CD4-positive, alpha-beta T cell treated with Interferon gamma for 1 hour (primary cell): ENCODE measurements around the gene PLCG2.

Source experiments
- DNase-seq: peaks from one replicate; pipeline ENCODE4 v3.0.0-alpha.2; 2020

Gene PLCG2

DNA sequence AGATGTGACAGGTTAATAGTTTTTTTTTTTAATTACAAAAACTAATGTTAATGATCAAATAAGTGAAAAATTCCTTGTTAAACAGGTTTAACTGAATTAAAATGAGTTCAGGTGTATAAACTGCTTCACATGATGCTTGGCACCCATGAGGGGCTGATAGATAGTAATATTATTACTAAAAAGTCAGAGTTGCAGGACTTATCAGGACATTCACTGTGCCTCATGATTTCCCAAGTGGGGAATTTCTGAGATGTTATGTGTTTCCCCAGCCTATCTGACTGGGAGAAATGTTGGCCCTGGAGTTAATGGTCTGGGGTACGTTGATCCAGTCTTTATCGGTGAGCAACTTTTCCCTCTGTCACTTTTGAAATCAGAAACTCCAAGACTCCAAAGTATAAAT lies 102.1 kb downstream of the PLCG2 start:
- no peak for DNase-seq

- DNase-seq = no peak
Measured at GRCh38 chr16:81882559-81882958, 103.5 kb downstream of the PLCG2 start.

DNA sequence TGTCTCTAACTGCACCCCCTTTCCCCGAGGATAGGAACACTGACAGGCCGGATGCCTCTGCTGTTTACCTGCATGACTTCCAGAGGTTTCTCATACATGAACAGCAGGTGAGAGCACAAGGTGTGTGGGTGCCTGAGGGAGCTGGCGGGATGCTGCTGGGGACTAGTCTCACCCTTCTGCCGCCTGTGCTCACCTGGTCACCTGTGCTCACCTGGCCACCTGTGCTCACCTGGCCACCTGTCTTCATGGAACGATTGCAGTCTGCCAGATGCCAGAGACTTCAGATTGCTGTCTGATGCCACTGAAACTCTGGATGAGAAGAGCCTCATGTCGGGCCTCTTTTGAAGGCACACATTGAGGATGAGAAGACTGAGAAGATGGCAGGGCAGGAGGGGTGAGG lies 104.1 kb downstream of the PLCG2 start:
- DNase-seq = no peak

- no peak for DNase-seq
Measured at GRCh38 chr16:81885976-81886586, 107.0 kb downstream of the PLCG2 start.

- no peak for DNase-seq
Measured at GRCh38 chr16:81888520-81889394, 109.7 kb downstream of the PLCG2 start.

DNA sequence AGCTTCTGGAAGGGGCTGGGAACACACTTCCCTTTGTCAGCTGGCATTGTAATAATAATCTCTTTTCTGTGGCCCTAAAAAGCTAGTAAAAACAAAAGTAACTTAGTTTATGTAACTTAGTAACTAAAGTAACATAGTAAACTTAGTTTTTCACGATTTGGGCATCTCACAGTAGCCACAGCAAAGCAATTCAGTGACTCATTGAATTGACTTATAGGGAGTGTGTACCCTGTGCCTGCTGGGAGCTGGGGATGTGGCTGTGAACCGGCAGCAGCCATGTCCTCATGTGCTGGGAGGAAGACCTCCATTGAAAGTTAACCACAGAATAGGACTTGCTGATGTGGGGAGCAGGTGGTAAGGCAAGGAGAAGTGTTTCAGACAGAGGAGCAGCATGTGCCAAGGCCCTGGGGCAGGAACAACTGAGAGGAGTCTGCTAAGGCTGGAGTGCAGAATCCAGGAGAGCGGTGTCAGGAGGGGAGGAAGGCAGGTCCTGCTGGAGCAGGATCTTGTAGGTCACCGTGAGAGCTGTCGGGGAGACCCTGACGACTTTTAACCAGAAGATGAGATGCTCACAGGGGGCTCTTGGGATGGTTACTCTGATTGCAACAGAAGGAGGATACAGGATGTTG lies 112.8 kb downstream of the PLCG2 start:
- no peak for DNase-seq

DNA sequence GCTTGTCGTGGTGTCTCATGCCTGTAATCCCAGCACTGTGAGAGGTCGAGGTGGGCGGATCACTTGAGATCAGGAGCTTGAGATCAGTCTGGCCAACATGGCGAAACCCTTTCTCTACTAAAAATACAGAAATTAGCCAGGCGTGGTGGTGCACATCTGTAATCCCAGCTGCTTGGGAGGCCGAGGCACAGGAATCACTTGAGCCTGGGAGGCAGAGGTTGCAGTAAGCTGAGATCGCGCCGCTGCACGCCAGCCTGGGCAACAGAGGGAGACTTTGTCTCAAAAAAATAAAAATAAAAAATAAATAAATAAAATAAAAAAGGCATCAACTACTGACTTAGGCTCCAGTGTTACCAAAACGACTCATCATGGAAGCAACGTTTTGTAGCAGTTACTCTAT lies 115.5 kb downstream of the PLCG2 start:
- no peak for DNase-seq

GRCh38 chr16:81896902-81897301 lies 117.8 kb downstream of the PLCG2 start:
- no peak for DNase-seq

- DNase-seq = no peak
Measured at GRCh38 chr16:81899601-81900000, 120.5 kb downstream of the PLCG2 start.

DNA sequence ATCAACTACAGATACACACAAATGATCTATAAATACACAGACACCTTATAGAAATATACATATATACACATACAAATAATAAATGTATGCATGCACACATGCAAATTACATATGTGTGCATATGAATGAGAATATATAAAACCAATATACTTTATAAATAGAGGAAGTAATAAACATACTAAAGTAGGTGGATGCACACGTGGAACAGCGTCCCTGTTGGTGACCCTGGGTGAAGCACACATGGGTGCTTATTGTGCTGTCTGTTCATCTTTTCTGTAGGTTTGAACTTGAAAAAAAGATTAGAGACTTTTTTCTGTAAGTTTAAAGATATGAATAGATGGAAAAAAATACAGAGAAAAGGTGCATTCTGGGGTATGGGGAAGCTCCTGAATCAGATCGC lies 120.9 kb downstream of the PLCG2 start:
- DNase-seq = no peak

- no peak for DNase-seq
Measured at GRCh38 chr16:81900456-81900855, 121.4 kb downstream of the PLCG2 start.

- DNase-seq = no peak
Measured at GRCh38 chr16:81901484-81901883, 122.4 kb downstream of the PLCG2 start.

DNA sequence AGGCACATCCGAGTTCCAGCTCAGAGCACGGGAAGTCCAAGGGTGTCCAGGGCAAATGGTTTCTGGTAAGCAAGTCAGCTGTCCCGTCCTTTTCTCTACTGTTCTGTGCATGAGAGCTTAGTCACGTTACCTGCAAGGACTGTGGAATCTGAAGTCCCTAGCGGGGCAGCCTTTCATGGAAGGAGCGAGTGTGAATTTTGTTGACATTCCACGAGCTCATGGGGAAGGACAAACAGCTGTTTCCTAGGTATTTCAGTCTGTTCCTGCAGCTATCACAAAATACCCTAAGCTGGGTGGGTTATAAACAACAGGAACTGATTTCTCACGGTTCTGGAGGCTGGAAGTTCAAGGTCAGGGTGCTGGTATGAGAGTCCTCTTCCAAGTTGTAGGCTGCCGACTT lies 122.9 kb downstream of the PLCG2 start:
- DNase-seq = no peak

DNA sequence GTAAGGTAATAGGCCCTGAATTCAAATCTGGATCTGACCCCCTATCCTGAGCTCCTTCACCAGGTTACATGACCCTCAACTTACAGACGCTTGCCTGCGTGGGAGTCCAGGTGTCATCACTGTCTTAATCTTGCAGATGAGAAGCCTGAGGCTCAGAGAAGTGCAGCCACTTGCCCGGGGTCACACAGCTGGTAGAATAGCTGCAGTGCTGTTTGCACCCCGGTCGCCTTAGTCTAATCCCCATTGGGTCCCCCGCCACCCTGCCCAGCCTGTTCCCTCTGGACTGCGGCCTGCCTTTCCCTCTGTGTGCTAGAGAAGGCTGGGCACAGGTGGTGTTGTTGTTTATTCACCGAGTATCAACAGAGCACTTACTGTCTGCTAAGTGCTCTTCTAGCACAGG lies 125.2 kb downstream of the PLCG2 start:
- no peak for DNase-seq

DNA sequence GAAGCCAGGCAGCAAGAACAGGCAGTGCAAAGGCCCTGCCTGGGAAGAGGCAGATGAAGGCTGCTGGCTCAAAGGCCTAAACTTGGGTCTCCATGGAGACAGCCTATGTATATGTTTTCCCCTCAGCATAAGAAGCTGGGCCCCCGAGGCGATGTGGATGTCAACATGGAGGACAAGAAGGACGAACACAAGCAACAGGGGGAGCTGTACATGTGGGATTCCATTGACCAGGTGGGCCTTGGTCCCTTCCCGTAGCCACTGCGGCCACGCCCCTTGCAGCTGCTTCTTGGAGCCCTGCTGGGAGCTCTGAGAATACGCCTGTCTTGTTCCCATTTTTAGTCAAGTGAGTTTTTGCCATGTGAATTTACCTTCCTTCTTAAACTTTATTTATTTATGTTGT lies 126.2 kb downstream of the PLCG2 start:
- no peak for DNase-seq

DNA sequence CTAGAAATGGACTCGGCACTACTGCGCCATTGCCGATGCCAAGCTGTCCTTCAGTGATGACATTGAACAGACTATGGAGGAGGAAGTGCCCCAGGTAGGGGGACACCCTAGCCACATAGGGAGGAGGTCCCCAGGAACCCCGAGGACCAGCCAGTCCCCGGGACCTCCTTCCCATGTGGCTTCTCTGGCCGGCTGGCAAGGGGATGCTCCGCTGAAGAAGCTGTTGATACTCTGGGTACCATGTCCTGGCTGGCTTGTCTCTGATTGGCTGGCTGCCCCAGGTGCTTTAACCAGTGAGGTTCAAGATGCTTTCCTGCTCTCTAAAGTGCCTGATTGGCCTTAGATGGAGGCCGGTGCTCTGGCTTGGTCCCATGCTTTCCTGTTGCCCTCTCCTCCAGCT lies 128.6 kb downstream of the PLCG2 start:
- no peak for DNase-seq

DNA sequence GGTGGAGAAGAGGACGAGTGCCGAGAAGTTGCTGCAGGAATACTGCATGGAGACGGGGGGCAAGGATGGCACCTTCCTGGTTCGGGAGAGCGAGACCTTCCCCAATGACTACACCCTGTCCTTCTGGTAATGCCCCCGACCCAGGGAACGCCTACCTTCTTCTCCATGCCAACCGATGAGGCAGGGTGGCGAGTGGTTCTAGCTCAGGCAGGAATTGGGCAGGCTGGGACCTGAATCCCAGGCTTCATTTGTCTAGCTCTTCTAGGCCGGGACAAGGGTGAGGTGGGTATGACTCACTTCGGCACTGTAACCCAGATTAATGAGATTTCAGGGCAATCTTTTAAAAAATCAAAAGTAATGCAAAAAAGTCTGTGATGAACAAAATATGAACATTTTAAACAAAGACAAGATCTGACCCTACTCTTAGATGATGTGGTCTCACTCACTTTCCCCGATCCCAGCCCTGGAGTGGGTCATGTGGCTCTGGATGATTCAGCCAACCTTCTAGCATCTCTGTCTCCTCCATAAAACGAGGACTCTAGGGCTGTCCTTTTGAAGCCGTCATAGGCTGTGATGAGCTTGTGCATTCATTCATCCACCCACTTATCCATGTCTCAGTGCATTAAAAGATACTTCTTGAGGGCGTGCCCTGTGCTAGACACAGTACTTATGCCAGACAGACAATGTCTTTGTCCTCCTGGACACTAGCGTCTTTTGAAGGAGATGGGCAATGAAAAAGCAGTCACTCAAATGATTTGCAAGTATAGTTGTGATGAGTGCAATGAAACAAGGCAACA lies 129.6 kb downstream of the PLCG2 start:
- no peak for DNase-seq

GRCh38 chr16:81910366-81910885 lies 131.3 kb downstream of the PLCG2 start:
- no peak for DNase-seq

DNA sequence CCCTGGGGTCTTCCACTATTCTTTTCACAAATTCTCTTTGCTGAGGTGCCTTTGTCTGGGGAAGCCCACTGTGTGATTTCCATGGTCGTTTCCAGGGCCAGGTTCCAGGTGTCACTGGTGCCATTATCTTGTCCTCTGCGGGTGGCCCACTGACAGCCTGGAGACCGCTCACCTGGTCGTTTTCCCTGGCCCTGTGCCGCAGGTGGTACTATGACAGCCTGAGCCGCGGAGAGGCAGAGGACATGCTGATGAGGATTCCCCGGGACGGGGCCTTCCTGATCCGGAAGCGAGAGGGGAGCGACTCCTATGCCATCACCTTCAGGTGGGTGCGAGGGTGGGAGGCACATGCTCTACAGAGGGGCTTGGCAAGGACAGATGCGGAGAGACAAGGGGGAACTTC lies 133.3 kb downstream of the PLCG2 start:
- DNase-seq = no peak

DNA sequence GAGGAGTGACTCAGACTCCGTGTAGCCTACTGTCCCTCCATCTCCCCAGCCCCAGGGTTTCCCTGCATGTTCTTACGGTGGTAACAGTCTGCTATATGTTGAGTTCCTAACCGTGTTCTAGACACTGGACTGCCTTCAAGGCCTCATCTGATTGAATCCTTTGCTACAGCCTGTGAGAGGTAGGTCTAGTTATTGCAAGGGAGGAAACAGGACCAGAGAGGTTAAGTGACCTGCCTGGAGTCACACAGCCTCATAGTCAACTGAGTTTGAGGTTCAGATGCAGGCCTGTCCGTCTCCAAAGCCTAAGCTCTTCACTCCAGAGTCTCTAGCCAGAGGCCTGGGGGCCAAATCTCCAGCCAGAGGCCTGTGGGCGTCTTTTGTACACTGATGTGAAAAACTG lies 134.1 kb downstream of the PLCG2 start:
- no peak for DNase-seq

GRCh38 chr16:81917375-81917774 lies 138.3 kb downstream of the PLCG2 start:
- no peak for DNase-seq

GRCh38 chr16:81918927-81919326 lies 139.8 kb downstream of the PLCG2 start:
- no peak for DNase-seq

GRCh38 chr16:81920498-81920897 lies 141.4 kb downstream of the PLCG2 start:
- DNase-seq = no peak
